ENCODE measurements around the gene FARP1.

- TF ChIP-seq ZNF274 (IDR thresholded peaks at IDR 0.05; ENCODE audit: low read length) (no peak), ZNF274 (tag by site-specific recombination; IDR thresholded peaks at IDR 0.05; ENCODE audit: borderline replicate concordance) (no peak), REST (tag by site-specific recombination; IDR thresholded peaks at IDR 0.05) (no peak), CTCF (tag by site-specific recombination; IDR thresholded peaks at IDR 0.05) (no peak)
Observed at GRCh38 chr13:98449273-98449672, 306.4 kb downstream of the FARP1 start.
